GM19238 (cell line): ENCODE data around the gene MRPS12.
"Not testable (repeated sequence)": the region's sequence is repeated elsewhere in the genome, so short reads cannot be mapped to it uniquely, and the experiment has no call there.

Experiments used
- DNase-seq: peaks from one replicate; pipeline ENCODE4 v3.0.0; 2011; ENCODE audit warnings: low spot score; ENCODE audit not compliant: insufficient read length

MRPS12 gene

GRCh38 chr19:38939957-38940356 is 9.2 kb downstream of the MRPS12 start:
- no peak for DNase-seq

GRCh38 chr19:38941466-38941865 is 10.7 kb downstream of the MRPS12 start:
- not testable (repeated sequence) for DNase-seq

- DNase-seq: no peak
Observed at GRCh38 chr19:38941979-38942378, 11.2 kb downstream of the MRPS12 start.

GRCh38 chr19:38942471-38943181 is 11.9 kb downstream of the MRPS12 start:
- no peak for DNase-seq

- no peak for DNase-seq
Observed at GRCh38 chr19:38944981-38945506, 14.3 kb downstream of the MRPS12 start.

- no peak for DNase-seq
Observed at GRCh38 chr19:38945562-38946228, 15.0 kb downstream of the MRPS12 start.

- DNase-seq: no peak
Observed at GRCh38 chr19:38946229-38947010, 15.7 kb downstream of the MRPS12 start.

GRCh38 chr19:38949580-38950367 is 19.0 kb downstream of the MRPS12 start:
- DNase-seq: peak; percentile 66

- no peak for DNase-seq
Observed at GRCh38 chr19:38951187-38951586, 20.4 kb downstream of the MRPS12 start.

GRCh38 chr19:38952395-38953165 is 21.8 kb downstream of the MRPS12 start:
- no peak for DNase-seq

GRCh38 chr19:38953677-38954076 is 22.9 kb downstream of the MRPS12 start:
- DNase-seq: no peak

GRCh38 chr19:38956264-38956663 is 25.5 kb downstream of the MRPS12 start:
- DNase-seq: no peak

- no peak for DNase-seq
Observed at GRCh38 chr19:38958301-38958700, 27.6 kb downstream of the MRPS12 start.

- no peak for DNase-seq
Observed at GRCh38 chr19:38959618-38960017, 28.9 kb downstream of the MRPS12 start.

GRCh38 chr19:38964738-38965137 is 34.0 kb downstream of the MRPS12 start:
- no peak for DNase-seq

- not testable (repeated sequence) for DNase-seq
Observed at GRCh38 chr19:38966149-38966548, 35.4 kb downstream of the MRPS12 start.

- no peak for DNase-seq
Observed at GRCh38 chr19:38970664-38971532, 40.2 kb downstream of the MRPS12 start.

GRCh38 chr19:38971672-38972071 is 40.9 kb downstream of the MRPS12 start:
- no peak for DNase-seq

- DNase-seq: no peak
Observed at GRCh38 chr19:38974624-38975213, 44.0 kb downstream of the MRPS12 start.
